H1 (cell line): ENCODE results near the gene CHD2. TPM values are rescaled to one million over a fixed set of nuclear protein-coding genes. Genes with fewer than 3 reads are reported as not detected.
A peak's percentile ranks its signal among the peaks of the same experiment; 100 is the strongest.

Experiments used
- CTCF ChIA-PET: fragments of 300-600 bp; sonication (Branson Sonifier 250); formaldehyde crosslinking; loops from one replicate; lab custom pipeline; 2021; ENCODE audit not compliant: partially characterized antibody; lab: Charles Lee
- POLR2A ChIA-PET: fragments of 300-600 bp; sonication (Branson Sonifier 250); formaldehyde crosslinking; loops from one replicate; lab custom pipeline; 2021; ENCODE audit warnings: inconsistent platforms; ENCODE audit not compliant: partially characterized antibody; lab: Charles Lee
- DNase-seq, 2 experiments: peaks; one replicate each; pipeline versions ENCODE4 v3.0.0 to v3.0.0-alpha.2; 2010 to 2022; ENCODE audit warnings: low spot score in 2 of 2, low read depth in 1 of 2, mixed read lengths in 1 of 2
- FAIRE-seq: peaks from 2 replicates; lab custom pipeline; 2011; peaks lifted over from hg19 to GRCh38; lab: Jason Lieb, UNC
- H2AFZ ChIP-seq: 2 replicates; pipeline ENCODE4 v1.8.1; 2012; ENCODE audit warnings: low read length, inconsistent platforms
- H2AK5ac ChIP-seq: 2 replicates; pipeline ENCODE4 v1.6.1; 2013; ENCODE audit warnings: low read depth, low read length
- H2BK120ac ChIP-seq: replicated peaks from 2 replicates; pipeline ENCODE3; 2013; ENCODE audit warnings: low read depth, low read length, inconsistent platforms
- H2BK12ac ChIP-seq: 2 replicates; pipeline ENCODE4 v1.6.1; 2013; ENCODE audit warnings: low read depth, low read length
- H2BK15ac ChIP-seq: 2 replicates; pipeline ENCODE4 v1.6.1; 2013; ENCODE audit warnings: low read length
- H2BK20ac ChIP-seq: 2 replicates; pipeline ENCODE4 v1.6.1; 2013; ENCODE audit warnings: low read length
- H2BK5ac ChIP-seq: 2 replicates; pipeline ENCODE4 v1.6.1; 2013; ENCODE audit warnings: low read depth, low read length
- H3K14ac ChIP-seq: 2 replicates; pipeline ENCODE4 v1.6.1; 2013; ENCODE audit warnings: inconsistent platforms; ENCODE audit not compliant: insufficient read length
- H3K18ac ChIP-seq: 2 replicates; pipeline ENCODE4 v1.6.1; 2013; ENCODE audit warnings: low read length; ENCODE audit errors: extremely low read depth
- H3K23ac ChIP-seq: 2 replicates; pipeline ENCODE4 v1.6.1; 2013; ENCODE audit warnings: inconsistent platforms; ENCODE audit not compliant: insufficient read length
- H3K23me2 ChIP-seq: 2 replicates; pipeline ENCODE4 v1.6.1; 2013; ENCODE audit warnings: low read depth, low read length
- H3K27ac ChIP-seq: 2 replicates; pipeline ENCODE4 v1.6.1; 2011; ENCODE audit warnings: low read depth, low read length, inconsistent platforms
- H3K27me3 ChIP-seq, 4 experiments: replicated peaks in 1 of 4; 1 replicate in 1 of 4; 2 replicates in 3 of 4; pipeline versions ENCODE4 v1.6.1 to v1.8.1; 2011 to 2013; ENCODE audit warnings: low read length in 3 of 4, mild to moderate bottlenecking in 3 of 4, inconsistent platforms in 2 of 4, mixed read lengths in 2 of 4, moderate library complexity in 1 of 4; ENCODE audit not compliant: control insufficient read depth in 3 of 4, insufficient read depth in 3 of 4; ENCODE audit errors: extremely low read depth in 1 of 4
- H3K36me3 ChIP-seq, 4 experiments: 2 replicates each; pipeline versions ENCODE4 v1.6.1 to v1.8.1; 2011 to 2013; ENCODE audit warnings: mild to moderate bottlenecking in 4 of 4, low read length in 3 of 4, moderate library complexity in 2 of 4, control low read depth in 1 of 4, inconsistent platforms in 1 of 4; ENCODE audit not compliant: insufficient read depth in 4 of 4, control insufficient read depth in 2 of 4
- H3K4ac ChIP-seq: replicated peaks from 2 replicates; pipeline ENCODE3; 2013; ENCODE audit warnings: low read length, low read depth, mixed read lengths, inconsistent platforms; ENCODE audit not compliant: insufficient read length
- H3K4me1 ChIP-seq, 4 experiments: replicated peaks in 1 of 4; 1 replicate in 1 of 4; 2 replicates in 3 of 4; pipeline versions ENCODE4 v1.6.1 to v1.8.1; 2011 to 2013; ENCODE audit warnings: low read length in 3 of 4, inconsistent platforms in 2 of 4, mixed read lengths in 1 of 4; ENCODE audit not compliant: insufficient read depth in 4 of 4, control insufficient read depth in 3 of 4
- H3K4me2 ChIP-seq, 2 experiments: 2 replicates each; pipeline versions ENCODE4 v1.6.1 to v1.8.1; 2011 to 2013; ENCODE audit warnings: low read depth in 2 of 2, low read length in 2 of 2, control low read depth in 1 of 2, inconsistent platforms in 1 of 2, mild to moderate bottlenecking in 1 of 2; ENCODE audit not compliant: insufficient read depth in 1 of 2
- H3K4me3 ChIP-seq, 4 experiments: fragments of 200-600, 300-600 bp in 1 of 4; sonication (generic), shearing (Covaris generic), sonication (Bioruptor Twin) in 1 of 4; 2 replicates each; pipeline versions ENCODE4 v1.5.1 to v1.8.1; 2011 to 2016; ENCODE audit warnings: low read length in 4 of 4, low read depth in 3 of 4, control low read depth in 2 of 4, inconsistent platforms in 2 of 4, mild to moderate bottlenecking in 2 of 4, mixed read lengths in 1 of 4, moderate library complexity in 1 of 4; ENCODE audit not compliant: insufficient read depth in 2 of 4; ENCODE audit errors: extremely low read depth in 1 of 4
- H3K56ac ChIP-seq: replicated peaks from 2 replicates; pipeline ENCODE3; 2013; ENCODE audit warnings: low read depth, mild to moderate bottlenecking, mixed read lengths, low read length, inconsistent platforms; ENCODE audit not compliant: insufficient read length
- H3K79me1 ChIP-seq: 2 replicates; pipeline ENCODE4 v1.6.1; 2013; ENCODE audit warnings: low read depth, low read length, control low read depth
- H3K79me2 ChIP-seq, 2 experiments: 2 replicates each; pipeline versions ENCODE4 v1.6.1 to v1.8.1; 2012 to 2013; ENCODE audit warnings: low read length in 2 of 2, mild to moderate bottlenecking in 2 of 2, inconsistent platforms in 1 of 2; ENCODE audit not compliant: insufficient read depth in 2 of 2, control insufficient read depth in 1 of 2
- H3K9ac ChIP-seq, 4 experiments: replicated peaks in 1 of 4; 1 replicate in 1 of 4; 2 replicates in 3 of 4; pipeline versions ENCODE4 v1.6.1 to v1.8.1; 2011 to 2013; ENCODE audit warnings: low read depth in 3 of 4, low read length in 3 of 4, control low read depth in 2 of 4, mild to moderate bottlenecking in 2 of 4, moderate library complexity in 2 of 4, inconsistent platforms in 1 of 4; ENCODE audit errors: extremely low read depth in 1 of 4
- H3K9me3 ChIP-seq, 2 experiments: 2 replicates each; pipeline versions ENCODE4 v1.6.1 to v1.8.1; 2012 to 2013; ENCODE audit warnings: mild to moderate bottlenecking in 2 of 2, moderate library complexity in 2 of 2, control low read depth in 1 of 2, inconsistent platforms in 1 of 2, low read depth in 1 of 2, low read length in 1 of 2, mixed read lengths in 1 of 2; ENCODE audit not compliant: insufficient read depth in 2 of 2
- H4K20me1 ChIP-seq, 2 experiments: replicated peaks in 1 of 2; 2 replicates each; pipeline versions ENCODE3 to v1.8.1; 2011 to 2013; ENCODE audit warnings: inconsistent platforms in 2 of 2, low read length in 2 of 2, mild to moderate bottlenecking in 1 of 2; ENCODE audit not compliant: insufficient read depth in 2 of 2, control insufficient read depth in 1 of 2
- H4K5ac ChIP-seq: 2 replicates; pipeline ENCODE4 v1.6.1; 2013; ENCODE audit warnings: low read length, low read depth, mixed read lengths, inconsistent platforms; ENCODE audit not compliant: insufficient read length
- H4K8ac ChIP-seq: 2 replicates; pipeline ENCODE4 v1.8.0; 2013; ENCODE audit warnings: mild to moderate bottlenecking, moderate library complexity, low read length, inconsistent platforms; ENCODE audit not compliant: insufficient read depth; ENCODE audit errors: extremely low read depth
- H4K91ac ChIP-seq: replicated peaks from 2 replicates; pipeline ENCODE3; 2013; ENCODE audit warnings: low read length, mixed read lengths, inconsistent platforms; ENCODE audit not compliant: insufficient read length
- WGBS, 2 experiments: shearing (Covaris generic) in 1 of 2; methylation state at CpG; one replicate each; pipeline versions ENCODE4 v1.1.6 to v1.1.7; 2013 to 2015; ENCODE audit warnings: low lambda C conversion rate in 2 of 2, mixed read lengths in 2 of 2, inconsistent platforms in 1 of 2, low coverage in 1 of 2, missing lambda C conversion rate in 1 of 2; ENCODE audit not compliant: insufficient replicate concordance in 2 of 2, insufficient coverage in 1 of 2, insufficient read length in 1 of 2; ENCODE audit errors: extremely low coverage in 1 of 2, missing lambda C conversion rate in 1 of 2; 5-methylcytosine and 5-hydroxymethylcytosine counted together
- polyA plus RNA-seq, 7 experiments: library from polyadenylated mRNA; depleted of rRNA in 3 of 7; stranded (reverse) in 5 of 7; unstranded in 2 of 7; fragments of >200 nt in 5 of 7; fragments of 200-250 nt in 2 of 7; gene quantifications; 1 replicate in 5 of 7; 2 replicates in 1 of 7; 4 replicates in 1 of 7; pipeline versions ENCODE4 v1.2.1 to v1.2.3, GENCODE V29; 2011 to 2013; ENCODE audit warnings: missing spikeins in 2 of 7, mixed read lengths in 2 of 7
- total RNA-seq: library from RNA; stranded (reverse); fragmentation: NEBNext Ultra II Directional; extraction: Animal tissue kit (Norgen Biotek cat#: 25700); gene quantifications from 2 replicates; pipeline ENCODE4 v1.2.1, GENCODE V29; 2021
- TF ChIP-seq, protein P1 (sequence below), 3 experiments: IDR thresholded peaks; 1 replicate in 2 of 3; 2 replicates in 1 of 3; pipeline versions ENCODE4 v1.5.1 to v1.6.1; 2011; ENCODE audit warnings: low read length in 3 of 3, mild to moderate bottlenecking in 3 of 3, inconsistent platforms in 2 of 3, low read depth in 1 of 3, moderate library complexity in 1 of 3; ENCODE audit not compliant: insufficient read depth in 1 of 3; ENCODE audit errors: control extremely low read depth in 1 of 3

The CHD2 gene
- total and polyA plus RNA-seq, 2 of the 8 experiments (the other 6 are each of a cell fraction or from before 2014, with no cell fraction given): 28.8 to 70.0 TPM

DNA sequence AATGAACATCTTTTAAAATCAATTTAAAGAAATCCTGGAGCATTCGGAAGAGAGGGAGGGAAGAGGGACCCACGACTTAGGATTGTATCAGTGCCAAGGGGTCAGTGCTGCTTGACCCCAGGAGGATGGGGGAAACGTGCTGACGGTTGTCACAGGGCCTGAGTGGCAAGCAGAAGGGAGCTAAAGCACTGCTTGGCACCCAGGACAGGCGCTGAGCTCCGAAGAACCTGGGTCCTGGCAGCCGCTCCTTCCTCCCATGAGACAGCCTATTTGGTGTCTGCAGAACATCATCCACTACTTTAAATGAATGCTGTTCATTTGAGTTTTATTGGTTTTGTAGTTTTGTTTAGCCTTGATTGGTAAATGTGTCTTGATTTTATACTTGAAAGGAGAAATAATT lies 134.4 kb downstream of the CHD2 start:
- Histone ChIP-seq H3K9ac (no peak overlapping the region), H2BK5ac (no peak overlapping the region), H3K23ac (no peak overlapping the region), H3K4me2 (no peak overlapping the region), H4K91ac (peak overlapping the region; percentile 82), H2BK12ac (no peak overlapping the region), H4K8ac (no peak overlapping the region), H2AK5ac (no peak overlapping the region), H3K36me3 (no peaks in the 10 kb centered on the region), H4K20me1 (no peaks in the 10 kb centered on the region), H3K4ac (no peak overlapping the region), H4K5ac (no peak overlapping the region), H3K23me2 (no peaks in the 10 kb centered on the region), H2BK120ac (no peak overlapping the region), H3K4me3 (no peak overlapping the region), H2BK15ac (no peak overlapping the region), H3K18ac (no peak overlapping the region), H2BK20ac (no peak overlapping the region), H3K9me3 (no peaks in the 10 kb centered on the region), H2AFZ (no peak overlapping the region), H3K56ac (no peak overlapping the region), H3K14ac (no peak overlapping the region), H3K4me1 (peaks cover 0 to 3% (median 0%) of the 10 kb centered on the region in 4 experiments; a peak in 2 of 7 replicates), H3K27me3 (peaks cover 0 to 2% (median 0%) of the 10 kb centered on the region in 4 experiments; a peak in 1 of 7 replicates), H3K79me1 (no peaks in the 10 kb centered on the region), H3K27ac (no peak overlapping the region), H3K79me2 (no peaks in the 10 kb centered on the region)
- CTCF ChIA-PET: interaction anchor here (0.6 to 8.6 kb wide), 10 partner anchors 11 to 1098 kb away, joined by 3 to 77 read pairs (median 4); no protein-coding TSS in a partner anchor
- DNase-seq (no peak), FAIRE-seq (no peak)
- TF ChIP-seq, protein P1, sequence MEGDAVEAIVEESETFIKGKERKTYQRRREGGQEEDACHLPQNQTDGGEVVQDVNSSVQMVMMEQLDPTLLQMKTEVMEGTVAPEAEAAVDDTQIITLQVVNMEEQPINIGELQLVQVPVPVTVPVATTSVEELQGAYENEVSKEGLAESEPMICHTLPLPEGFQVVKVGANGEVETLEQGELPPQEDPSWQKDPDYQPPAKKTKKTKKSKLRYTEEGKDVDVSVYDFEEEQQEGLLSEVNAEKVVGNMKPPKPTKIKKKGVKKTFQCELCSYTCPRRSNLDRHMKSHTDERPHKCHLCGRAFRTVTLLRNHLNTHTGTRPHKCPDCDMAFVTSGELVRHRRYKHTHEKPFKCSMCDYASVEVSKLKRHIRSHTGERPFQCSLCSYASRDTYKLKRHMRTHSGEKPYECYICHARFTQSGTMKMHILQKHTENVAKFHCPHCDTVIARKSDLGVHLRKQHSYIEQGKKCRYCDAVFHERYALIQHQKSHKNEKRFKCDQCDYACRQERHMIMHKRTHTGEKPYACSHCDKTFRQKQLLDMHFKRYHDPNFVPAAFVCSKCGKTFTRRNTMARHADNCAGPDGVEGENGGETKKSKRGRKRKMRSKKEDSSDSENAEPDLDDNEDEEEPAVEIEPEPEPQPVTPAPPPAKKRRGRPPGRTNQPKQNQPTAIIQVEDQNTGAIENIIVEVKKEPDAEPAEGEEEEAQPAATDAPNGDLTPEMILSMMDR (IDR thresholded peaks at IDR 0.05; ENCODE audit: control extremely low read depth in 1 of 3, insufficient read depth in 1 of 3, low read depth in 1 of 3, low read length in 3 of 3): no peak
- POLR2A ChIA-PET: no interaction called here
- WGBS, 2 experiments: 86% methylated on average over 7 of the region's 7 CpGs; no CpG with 5 or more reads in 1 of the 2 experiments
